ENCODE measurements around the gene EMD. TPM values are rescaled to one million over a fixed set of nuclear protein-coding genes. Genes with fewer than 3 reads are reported as not detected.

EMD gene
- total RNA-seq, 1 experiment from 2014 or later: 115 TPM

- Histone ChIP-seq H3K23me2 (ENCODE audit: insufficient read length, low read depth, low read length, poor library complexity, severe bottlenecking) (peaks cover 5% of the 10 kb centered on the region), H3K18ac (ENCODE audit: insufficient read length, low read depth, low read length) (no peak overlapping the region), H3K9me3 (ENCODE audit: control insufficient read depth, low read depth, low read length) (no peaks in the 10 kb centered on the region), H4K8ac (replicated peaks; ENCODE audit: insufficient read length, low read depth, low read length) (no peak overlapping the region), H3K9ac (ENCODE audit: extremely low read depth, insufficient read length, low read length) (no peak overlapping the region), H2BK5ac (ENCODE audit: insufficient read length, low read length) (no peak overlapping the region), H2BK120ac (ENCODE audit: low read depth, low read length, poor library complexity, severe bottlenecking) (no peak overlapping the region), H3K79me2 (ENCODE audit: insufficient read depth, low read length) (peaks cover 17% of the 10 kb centered on the region; the same call in 1 of the 2 replicates), H3K56ac (ENCODE audit: insufficient read length, low read depth, low read length) (no peak overlapping the region), H2BK15ac (ENCODE audit: low read depth, low read length) (no peak overlapping the region), H3K23ac (ENCODE audit: insufficient read length, low read depth, low read length) (no peak overlapping the region), H3K4me1 (ENCODE audit: insufficient read depth, low read length) (no peaks in the 10 kb centered on the region), H4K20me1 (ENCODE audit: control insufficient read depth, insufficient read depth, insufficient read length) (no peaks in the 10 kb centered on the region), H2AK5ac (ENCODE audit: insufficient read length, low read length) (no peak overlapping the region), H3K4me2 (ENCODE audit: insufficient read depth, insufficient read length, low read length) (peak overlapping the region; percentile 34), H3K79me1 (ENCODE audit: insufficient read depth, low read depth, low read length, poor library complexity, severe bottlenecking) (no peaks in the 10 kb centered on the region), H4K5ac (ENCODE audit: insufficient read length, low read depth, low read length) (no peak overlapping the region), H3K4ac (ENCODE audit: low read depth, low read length) (no peak overlapping the region), H3K27ac (ENCODE audit: insufficient read length, low read depth, low read length) (no peak overlapping the region), H3K27me3 (ENCODE audit: insufficient read depth, low read length) (no peaks in the 10 kb centered on the region), H2BK12ac (ENCODE audit: insufficient read length, low read depth, low read length) (no peak overlapping the region), H3T11ph (ENCODE audit: low read length) (no peak overlapping the region), H3K14ac (ENCODE audit: insufficient read depth, low read length) (no peak overlapping the region; the same call in 1 of the 2 replicates), H2AFZ (ENCODE audit: low read length) (no peak overlapping the region), H4K91ac (ENCODE audit: insufficient read length, low read depth, low read length) (no peak overlapping the region), H2BK20ac (ENCODE audit: low read depth, low read length, poor library complexity, severe bottlenecking) (no peak overlapping the region)
- H3K27me3 Mint-ChIP-seq (ENCODE audit: low read depth): peaks cover 5% of the 10 kb centered on the region
- no peak for TF ChIP-seq CTCF (conservative IDR thresholded peaks at IDR 0.05)
- no peak overlapping the region for H3K27ac Mint-ChIP-seq
- H3K4me1 Mint-ChIP-seq: peaks cover 2 to 23% of the 10 kb centered on the region in 2 experiments; a peak in 3 of 4 replicates
- WGBS (ENCODE audit: extremely low coverage, insufficient read length, low lambda C conversion rate): no CpG with 5 or more reads among the region's 43 CpGs
- H3K9me3 Mint-ChIP-seq: peaks cover 46 to 50% of the 10 kb centered on the region in 2 experiments
- peaks cover 19 to 28% (median 20%) of the 10 kb centered on the region in 3 experiments for H3K36me3 Mint-ChIP-seq (ENCODE audit: insufficient read depth in 1 of 3, low read depth in 3 of 3)
- H3K4me3 Mint-ChIP-seq: peak overlapping the region; percentile 54 to 63; a peak in 4 of 5 replicates
- DNase-seq: no peak
Measured at GRCh38 chrX:154371789-154372300, 7.2 kb upstream of the EMD start.
